ENCODE data around the gene RBCK1. TPM values are rescaled to one million over a fixed set of nuclear protein-coding genes. Genes with fewer than 3 reads are reported as not detected.

Gene RBCK1
- total and polyA plus RNA-seq, 8 donors = 89.6 to 104 (median 98.7) TPM

DNA sequence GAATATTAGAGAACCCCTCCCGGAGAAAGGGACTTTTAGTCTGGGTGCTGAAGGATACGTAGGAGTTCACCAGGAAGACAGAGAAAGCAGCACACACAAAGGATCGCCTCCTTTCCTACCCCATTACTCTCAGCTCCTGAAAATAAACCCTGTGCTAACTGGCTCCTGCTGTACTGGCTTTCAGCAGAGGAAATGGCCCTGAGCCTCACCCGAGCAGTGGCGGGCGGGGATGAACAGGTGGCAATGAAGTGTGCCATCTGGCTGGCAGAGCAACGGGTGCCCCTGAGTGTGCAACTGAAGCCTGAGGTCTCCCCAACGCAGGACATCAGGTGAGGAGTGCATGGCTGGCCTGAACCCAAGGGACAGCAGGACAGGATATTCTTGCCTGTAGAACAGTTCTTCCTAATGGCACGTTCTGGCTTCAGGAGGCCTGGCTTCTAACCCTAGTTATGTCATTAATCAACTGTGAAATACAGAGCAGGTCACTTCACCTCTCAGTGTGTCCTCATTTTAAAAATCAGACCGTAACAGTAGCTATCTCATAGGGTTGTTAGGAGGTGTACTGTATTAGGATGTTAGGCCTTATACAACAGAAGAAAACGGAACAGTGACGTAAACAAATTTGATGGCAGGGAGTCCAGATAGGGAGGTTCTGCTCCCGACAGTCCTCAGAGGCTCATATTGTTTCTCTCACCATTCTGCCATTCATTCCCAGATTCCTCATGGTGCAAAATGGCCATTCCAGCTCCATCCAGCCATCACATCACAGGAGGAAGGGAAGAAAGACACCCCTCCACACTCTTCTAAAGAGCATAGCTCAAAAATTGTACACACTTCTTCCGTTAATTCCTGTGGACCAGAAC lies 1.8 kb downstream of the RBCK1 start:
- TF ChIP-seq, protein P1, sequence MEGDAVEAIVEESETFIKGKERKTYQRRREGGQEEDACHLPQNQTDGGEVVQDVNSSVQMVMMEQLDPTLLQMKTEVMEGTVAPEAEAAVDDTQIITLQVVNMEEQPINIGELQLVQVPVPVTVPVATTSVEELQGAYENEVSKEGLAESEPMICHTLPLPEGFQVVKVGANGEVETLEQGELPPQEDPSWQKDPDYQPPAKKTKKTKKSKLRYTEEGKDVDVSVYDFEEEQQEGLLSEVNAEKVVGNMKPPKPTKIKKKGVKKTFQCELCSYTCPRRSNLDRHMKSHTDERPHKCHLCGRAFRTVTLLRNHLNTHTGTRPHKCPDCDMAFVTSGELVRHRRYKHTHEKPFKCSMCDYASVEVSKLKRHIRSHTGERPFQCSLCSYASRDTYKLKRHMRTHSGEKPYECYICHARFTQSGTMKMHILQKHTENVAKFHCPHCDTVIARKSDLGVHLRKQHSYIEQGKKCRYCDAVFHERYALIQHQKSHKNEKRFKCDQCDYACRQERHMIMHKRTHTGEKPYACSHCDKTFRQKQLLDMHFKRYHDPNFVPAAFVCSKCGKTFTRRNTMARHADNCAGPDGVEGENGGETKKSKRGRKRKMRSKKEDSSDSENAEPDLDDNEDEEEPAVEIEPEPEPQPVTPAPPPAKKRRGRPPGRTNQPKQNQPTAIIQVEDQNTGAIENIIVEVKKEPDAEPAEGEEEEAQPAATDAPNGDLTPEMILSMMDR (IDR thresholded peaks at IDR 0.05) = no peak
- H3K4me3 ChIP-seq = peak overlapping the region in 1 of 2 donors; percentile 80
- ATAC-seq (no peak), DNase-seq (no peak)
- H3K36me3 ChIP-seq = peaks cover 0 to 14% of the 10 kb centered on the region in 2 donors
- no peaks in the 10 kb centered on the region for H3K9me3 ChIP-seq
- peaks cover 11 to 32% of the 10 kb centered on the region in 2 donors for H3K4me1 ChIP-seq
- no peaks in the 10 kb centered on the region for H3K27me3 ChIP-seq
- intact Hi-C loops (cut with DNase I) = no loop called here
- H3K27ac ChIP-seq = peak overlapping the region in 1 of 2 donors; percentile 19

DNA sequence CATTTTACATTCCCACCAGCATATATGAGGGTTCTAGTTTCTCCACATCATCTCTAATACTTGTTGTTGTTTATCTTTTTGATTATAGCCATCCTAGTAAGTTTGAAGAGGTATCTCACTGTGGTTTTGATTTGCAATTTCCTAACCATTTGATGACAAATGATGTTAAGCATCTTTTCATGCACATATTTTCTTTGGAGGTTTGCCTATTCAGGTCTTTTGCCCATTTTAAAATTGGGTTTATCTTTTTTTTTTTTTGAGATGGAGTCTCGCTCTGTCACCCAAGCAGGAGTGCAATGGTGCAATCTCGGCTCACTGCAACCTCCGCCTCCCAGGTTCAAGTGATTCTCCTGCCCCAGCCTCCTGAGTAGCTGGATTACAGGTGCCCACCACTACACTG lies 4.0 kb downstream of the RBCK1 start:
- Histone ChIP-seq H3K4me3 (no peak overlapping the region), H3K27me3 (no peaks in the 10 kb centered on the region), H3K27ac (no peak overlapping the region), H3K4me1 (peaks cover 13 to 43% of the 10 kb centered on the region in 2 donors), H3K9me3 (no peaks in the 10 kb centered on the region), H3K36me3 (peaks cover 0 to 20% of the 10 kb centered on the region in 2 donors)
- intact Hi-C loops (cut with DNase I) = no loop called here
- ATAC-seq = no peak
- TF ChIP-seq, protein P1 (IDR thresholded peaks at IDR 0.05) = no peak
- no peak for DNase-seq

DNA sequence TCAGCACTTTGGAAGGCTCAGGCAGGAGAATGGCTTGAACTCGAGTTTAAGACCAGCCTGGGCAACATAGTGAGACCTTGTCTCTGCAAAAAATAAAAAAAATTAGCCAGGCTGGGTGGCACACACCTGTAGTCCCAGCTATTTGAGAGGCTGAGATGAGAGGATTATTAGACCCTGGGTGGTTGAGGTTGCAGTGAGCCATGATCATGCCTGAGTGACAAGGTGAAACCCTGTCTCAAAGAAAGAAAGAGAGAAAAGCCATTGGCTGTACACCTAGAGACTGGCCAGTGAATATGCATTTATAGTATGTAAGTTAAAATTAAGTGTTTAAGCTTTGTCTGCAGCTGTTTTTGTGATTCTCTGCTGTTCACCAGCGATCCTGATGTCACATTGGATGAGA lies 6.1 kb downstream of the RBCK1 start:
- Histone ChIP-seq H3K27me3 (no peaks in the 10 kb centered on the region), H3K4me1 (peaks cover 10 to 33% of the 10 kb centered on the region in 2 donors), H3K4me3 (no peak overlapping the region), H3K9me3 (no peaks in the 10 kb centered on the region), H3K27ac (no peak overlapping the region), H3K36me3 (peaks cover 0 to 41% of the 10 kb centered on the region in 2 donors)
- intact Hi-C loops (cut with DNase I) = no loop called here
- no peak for ATAC-seq
- DNase-seq = no peak
- TF ChIP-seq, protein P1 (IDR thresholded peaks at IDR 0.05) = no peak

DNA sequence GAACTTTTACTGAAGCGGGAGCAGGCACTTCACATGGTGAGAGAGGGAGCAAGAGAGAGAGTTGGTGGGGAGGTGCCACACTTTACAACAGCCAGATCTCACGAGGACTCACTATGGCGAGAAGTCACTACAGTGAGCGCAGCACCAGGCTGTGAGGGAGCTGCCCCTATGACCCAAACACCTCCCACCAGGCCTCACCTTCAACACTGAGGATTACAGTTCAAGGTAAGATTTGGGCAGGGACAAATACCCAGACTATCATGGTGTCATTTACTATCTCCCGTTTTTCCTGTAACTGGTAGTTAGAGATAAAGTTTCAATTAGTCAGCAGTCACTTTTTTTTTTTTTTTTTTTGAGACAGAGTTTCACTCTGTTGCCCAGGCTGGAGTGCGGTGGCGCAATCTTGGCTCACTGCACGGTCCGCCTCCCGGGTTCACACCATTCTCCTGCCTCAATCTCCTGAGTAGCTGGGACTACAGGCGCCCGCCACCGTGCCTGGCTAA lies 7.8 kb downstream of the RBCK1 start:
- peak in 1 of 4 donors; percentile 83 for DNase-seq
- Histone ChIP-seq H3K27ac (peak overlapping the region in 1 of 2 donors; percentile 49), H3K9me3 (no peaks in the 10 kb centered on the region), H3K4me1 (peaks cover 3 to 18% of the 10 kb centered on the region in 2 donors), H3K36me3 (peaks cover 0 to 50% of the 10 kb centered on the region in 2 donors), H3K27me3 (no peaks in the 10 kb centered on the region), H3K4me3 (no peak overlapping the region)
- peak; percentile 93 for ATAC-seq
- TF ChIP-seq, protein P1 (IDR thresholded peaks at IDR 0.05) = no peak
- intact Hi-C loops (cut with DNase I) = no loop called here

Measured in left lung (tissue), 10 donors.